Ascending aorta (tissue), 2 donors: ENCODE data around the gene GRIFIN. TPM values are rescaled to one million over a fixed set of nuclear protein-coding genes. Genes with fewer than 3 reads are reported as not detected.

Experiments used
- DNase-seq, 2 donors: peaks; one replicate each; pipeline ENCODE4 v3.0.0-alpha.2; 2019; ENCODE audit warnings: low spot score in 2 of 2
- H3K27ac ChIP-seq, 2 donors: fragments of 200-600 bp; sonication (generic); one replicate each; pipeline ENCODE4 v1.5.1; 2016 to 2017; ENCODE audit warnings: mild to moderate bottlenecking in 1 of 2
- H3K27me3 ChIP-seq: fragments of 200-600 bp; sonication (generic); one replicate; pipeline ENCODE4 v1.5.1; 2017
- H3K36me3 ChIP-seq, 2 donors: fragments of 200-600 bp; sonication (generic); one replicate each; pipeline ENCODE4 v1.5.1; 2016
- H3K4me1 ChIP-seq, 2 donors: fragments of 200-600 bp; sonication (generic); one replicate each; pipeline ENCODE4 v1.5.1; 2016 to 2017; ENCODE audit warnings: mild to moderate bottlenecking in 1 of 2
- H3K4me3 ChIP-seq, 2 donors: fragments of 200-600 bp; sonication (generic); one replicate each; pipeline ENCODE4 v1.5.1; 2016 to 2017; ENCODE audit warnings: mild to moderate bottlenecking in 1 of 2
- H3K9me3 ChIP-seq, 2 donors: fragments of 200-600 bp; sonication (generic); one replicate each; pipeline ENCODE4 v1.5.1; 2016
- intact Hi-C: fragments of 100-400 bp; cut with DNase I; formaldehyde crosslinking; loops from one replicate; pipeline ENCODE4 v1.15.1; 2023
- total RNA-seq: library from RNA; depleted of rRNA; stranded (reverse); fragments of >200 nt; gene quantifications from one replicate; pipeline ENCODE4 v1.1.0, GENCODE V29; 2016
- TF ChIP-seq, protein P1 (sequence below), 3 experiments: fragments of 200-600 bp in 2 of 3; fragments of 450-650 bp in 1 of 3; sonication (generic) in 2 of 3; IDR thresholded peaks; one replicate each; pipeline ENCODE4 v1.5.1; 2016 to 2019; ENCODE audit warnings: antibody characterized with exemption in 3 of 3, mild to moderate bottlenecking in 1 of 3, moderate library complexity in 1 of 3

The GRIFIN gene
- total RNA-seq, 1 donor from 2014 or later: not detected

DNA sequence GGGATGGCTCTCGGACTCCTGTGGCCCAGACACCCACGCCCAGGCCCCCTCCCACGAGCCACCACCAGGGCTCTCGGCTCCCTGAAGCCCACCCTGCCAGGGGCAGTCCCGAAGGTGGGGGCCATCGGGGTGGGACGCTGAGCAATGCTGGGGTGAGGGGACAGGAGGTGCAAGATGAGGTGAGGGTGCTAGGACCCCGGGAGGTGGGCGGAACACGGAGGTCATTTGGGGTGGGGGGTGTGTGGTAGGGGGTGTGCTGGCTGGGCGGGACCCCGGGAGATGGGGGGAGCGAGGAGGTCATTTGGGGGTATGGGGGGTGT lies 26.4 kb upstream of the GRIFIN start:
- Histone ChIP-seq H3K4me1 (no peaks in the 10 kb centered on the region), H3K27ac (no peak overlapping the region), H3K9me3 (no peaks in the 10 kb centered on the region), H3K4me3 (no peak overlapping the region), H3K36me3 (no peaks in the 10 kb centered on the region), H3K27me3 (no peaks in the 10 kb centered on the region)
- TF ChIP-seq, protein P1, sequence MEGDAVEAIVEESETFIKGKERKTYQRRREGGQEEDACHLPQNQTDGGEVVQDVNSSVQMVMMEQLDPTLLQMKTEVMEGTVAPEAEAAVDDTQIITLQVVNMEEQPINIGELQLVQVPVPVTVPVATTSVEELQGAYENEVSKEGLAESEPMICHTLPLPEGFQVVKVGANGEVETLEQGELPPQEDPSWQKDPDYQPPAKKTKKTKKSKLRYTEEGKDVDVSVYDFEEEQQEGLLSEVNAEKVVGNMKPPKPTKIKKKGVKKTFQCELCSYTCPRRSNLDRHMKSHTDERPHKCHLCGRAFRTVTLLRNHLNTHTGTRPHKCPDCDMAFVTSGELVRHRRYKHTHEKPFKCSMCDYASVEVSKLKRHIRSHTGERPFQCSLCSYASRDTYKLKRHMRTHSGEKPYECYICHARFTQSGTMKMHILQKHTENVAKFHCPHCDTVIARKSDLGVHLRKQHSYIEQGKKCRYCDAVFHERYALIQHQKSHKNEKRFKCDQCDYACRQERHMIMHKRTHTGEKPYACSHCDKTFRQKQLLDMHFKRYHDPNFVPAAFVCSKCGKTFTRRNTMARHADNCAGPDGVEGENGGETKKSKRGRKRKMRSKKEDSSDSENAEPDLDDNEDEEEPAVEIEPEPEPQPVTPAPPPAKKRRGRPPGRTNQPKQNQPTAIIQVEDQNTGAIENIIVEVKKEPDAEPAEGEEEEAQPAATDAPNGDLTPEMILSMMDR (IDR thresholded peaks at IDR 0.05): no peak
- intact Hi-C loops: no loop called here
- DNase-seq: no peak

DNA sequence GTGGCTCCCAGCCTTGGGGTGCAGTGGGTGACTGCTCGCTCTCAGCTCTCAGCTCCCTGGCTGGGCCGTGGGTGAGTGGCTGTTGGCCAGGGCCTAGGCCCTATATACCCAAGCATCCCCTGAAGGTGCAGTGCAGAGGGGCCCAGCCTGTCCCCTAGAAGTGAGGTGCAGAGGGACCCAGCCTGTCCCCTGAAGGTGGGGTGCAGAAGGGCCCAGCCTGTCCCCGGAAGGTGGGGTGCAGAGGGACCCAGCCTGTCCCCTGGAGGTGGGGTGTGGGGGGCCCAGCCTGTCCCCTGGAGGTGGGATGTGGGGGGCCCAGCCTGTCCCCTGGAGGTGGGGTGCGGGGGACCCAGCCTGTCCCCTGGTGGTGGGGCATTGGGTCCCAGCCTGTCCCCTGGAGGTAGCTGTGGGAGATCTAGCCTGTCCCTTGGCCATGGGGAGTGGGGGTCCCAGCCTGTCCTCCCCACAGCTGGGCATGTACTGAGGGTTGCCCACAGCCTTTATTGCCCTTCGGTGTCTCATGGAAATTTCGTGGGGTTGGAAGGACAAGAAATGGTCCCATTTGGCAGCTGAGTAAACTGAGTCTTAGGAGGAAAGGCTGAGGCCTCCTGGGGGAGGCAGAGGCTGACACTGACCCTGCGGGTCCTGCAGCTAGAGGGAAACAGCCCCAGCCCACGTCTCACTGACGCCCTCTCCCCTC lies 25.9 kb upstream of the GRIFIN start:
- TF ChIP-seq, protein P1 (IDR thresholded peaks at IDR 0.05): no peak
- intact Hi-C loops: no loop called here
- Histone ChIP-seq H3K4me1 (no peaks in the 10 kb centered on the region), H3K27me3 (no peaks in the 10 kb centered on the region), H3K27ac (no peak overlapping the region), H3K4me3 (no peak overlapping the region), H3K36me3 (no peaks in the 10 kb centered on the region), H3K9me3 (no peaks in the 10 kb centered on the region)
- DNase-seq: no peak

DNA sequence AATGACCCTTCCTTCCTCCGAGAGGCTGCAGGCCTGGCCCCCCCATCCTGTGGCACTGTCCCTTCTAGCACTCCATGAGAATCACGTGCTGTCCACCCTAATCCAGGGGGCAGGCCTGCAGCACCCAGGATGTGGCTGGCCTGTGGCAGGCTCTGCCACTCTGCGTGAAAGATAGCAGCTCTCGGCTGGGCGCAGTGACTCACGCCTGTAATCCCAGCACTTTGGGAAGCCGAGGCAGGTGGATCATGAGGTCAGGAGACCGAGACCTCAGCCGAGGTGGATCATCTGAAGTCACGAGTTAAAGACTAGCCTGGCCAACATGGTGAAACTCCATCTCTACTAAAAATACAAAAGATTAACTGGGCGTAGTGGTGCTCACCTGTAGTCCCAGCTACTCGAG lies 24.5 kb upstream of the GRIFIN start:
- intact Hi-C loops: no loop called here
- Histone ChIP-seq H3K4me1 (no peaks in the 10 kb centered on the region), H3K36me3 (no peaks in the 10 kb centered on the region), H3K4me3 (no peak overlapping the region), H3K9me3 (no peaks in the 10 kb centered on the region), H3K27ac (no peak overlapping the region), H3K27me3 (no peaks in the 10 kb centered on the region)
- no peak for DNase-seq
- TF ChIP-seq, protein P1 (IDR thresholded peaks at IDR 0.05): no peak

DNA sequence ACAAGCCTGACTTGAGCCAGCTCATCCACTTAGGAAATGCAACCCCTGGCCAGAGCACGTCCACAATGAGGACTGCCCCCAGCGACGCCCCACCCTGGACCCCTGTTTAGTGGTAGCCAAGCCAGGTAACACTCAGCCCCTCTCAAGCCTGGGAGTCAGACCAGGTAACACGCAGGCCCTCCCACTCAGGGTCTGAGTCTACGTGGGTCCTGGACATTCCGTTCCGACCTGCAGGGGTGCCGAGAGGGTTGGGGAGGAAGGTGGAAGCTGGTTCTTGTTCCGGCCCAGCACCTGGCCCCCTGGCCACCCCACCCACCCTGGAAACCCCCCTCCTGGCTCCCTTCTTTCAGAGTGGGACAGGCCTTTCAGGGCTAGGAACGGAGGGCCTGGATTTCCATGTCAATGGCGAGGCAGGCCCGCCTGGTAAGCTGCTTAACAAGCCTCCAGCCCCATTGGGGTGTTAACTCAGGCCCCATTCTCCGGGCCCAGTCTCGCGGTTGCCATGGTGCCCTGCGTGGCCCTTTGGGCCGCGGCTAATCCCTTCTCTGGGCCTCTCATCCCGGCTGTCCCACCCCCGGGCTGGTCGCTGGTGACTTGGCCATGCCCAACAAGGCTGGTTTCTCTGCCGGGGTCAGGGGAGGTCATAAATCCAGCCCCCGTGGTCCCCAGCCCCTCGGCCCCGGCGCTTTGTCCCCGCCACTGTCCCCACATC lies 23.7 kb upstream of the GRIFIN start:
- Histone ChIP-seq H3K9me3 (no peaks in the 10 kb centered on the region), H3K4me3 (no peak overlapping the region), H3K36me3 (no peaks in the 10 kb centered on the region), H3K4me1 (no peaks in the 10 kb centered on the region), H3K27ac (no peak overlapping the region), H3K27me3 (no peaks in the 10 kb centered on the region)
- no peak for DNase-seq
- intact Hi-C loops: no loop called here
- TF ChIP-seq, protein P1 (IDR thresholded peaks at IDR 0.05): no peak

DNA sequence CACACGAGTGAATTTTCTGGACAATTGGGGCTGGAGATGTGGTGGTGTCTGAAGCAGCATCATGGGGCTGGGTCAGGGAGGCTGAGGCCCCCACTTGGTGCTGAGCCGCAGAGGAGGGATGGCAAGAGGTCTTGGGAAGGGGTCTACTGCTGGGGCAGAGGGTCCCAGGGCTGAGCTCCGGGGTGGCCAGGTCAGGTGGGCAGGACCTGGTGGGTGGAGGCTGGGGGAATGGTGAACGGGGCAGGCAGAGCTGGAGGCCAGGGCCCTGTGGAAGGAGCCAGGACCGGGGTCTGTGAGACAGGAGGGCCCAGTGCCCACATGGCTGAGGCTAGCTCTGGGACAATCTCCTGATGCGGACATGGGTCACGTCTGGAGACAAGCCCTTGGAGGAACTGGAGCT lies 23.0 kb upstream of the GRIFIN start:
- H3K36me3 ChIP-seq: no peaks in the 10 kb centered on the region
- no peaks in the 10 kb centered on the region for H3K9me3 ChIP-seq
- no peak for DNase-seq
- no peaks in the 10 kb centered on the region for H3K4me1 ChIP-seq
- H3K27ac ChIP-seq: no peak overlapping the region
- H3K27me3 ChIP-seq: no peaks in the 10 kb centered on the region
- intact Hi-C loops: no loop called here
- H3K4me3 ChIP-seq: no peak overlapping the region
- TF ChIP-seq, protein P1 (IDR thresholded peaks at IDR 0.05): no peak
